22Rv1 (cell line): ENCODE measurements around the gene SEPTIN12.

Experiments
- CTCF ChIP-seq: fragments of 450-650 bp; IDR thresholded peaks from 2 replicates; pipeline ENCODE4 v1.5.1; 2017; ENCODE audit warnings: mild to moderate bottlenecking
- ZFX ChIP-seq: fragments of 450-650 bp; IDR thresholded peaks from 2 replicates; pipeline ENCODE4 v1.6.1; 2017; ENCODE audit warnings: antibody characterized with exemption, borderline replicate concordance

GRCh38 chr16:4776141-4776705 lies 11.9 kb downstream of the SEPTIN12 start:
- TF ChIP-seq CTCF (no peak), ZFX (no peak)
